ENCODE results near the gene APRT.
"Not testable (repeated sequence)": the region's sequence is repeated elsewhere in the genome, so short reads cannot be mapped to it uniquely, and the experiment has no call there.

The APRT gene

GRCh38 chr16:88806491-88807111, 5.1 kb downstream of the APRT start:
- no peak for DNase-seq

- DNase-seq = no peak
Measured at GRCh38 chr16:88805887-88806393, 5.8 kb downstream of the APRT start.

GRCh38 chr16:88805340-88805715, 6.4 kb downstream of the APRT start:
- no peak for DNase-seq

GRCh38 chr16:88804552-88805339, 7.0 kb downstream of the APRT start:
- peak; percentile 45 to 64 for DNase-seq

- no peak for DNase-seq
Measured at GRCh38 chr16:88804173-88804551, 7.6 kb downstream of the APRT start.

GRCh38 chr16:88803264-88803987, 8.3 kb downstream of the APRT start, which contains the start of gene CDT1:
Gene CDT1, plus strand, starts transcription at chr16:88803789. Its CDS starts 43 bp downstream, at chr16:88803832.
- DNase-seq = peak; percentile 87

- DNase-seq = no peak
Measured at GRCh38 chr16:88800277-88800592, 11.5 kb downstream of the APRT start.

- peak in 1 of 2 donors; percentile 32 for DNase-seq
Measured at GRCh38 chr16:88799569-88800276, 12.0 kb downstream of the APRT start.

- DNase-seq = no peak
Measured at GRCh38 chr16:88798772-88799455, 12.8 kb downstream of the APRT start.

- no peak for DNase-seq
Measured at GRCh38 chr16:88798073-88798472, 13.7 kb downstream of the APRT start.

- DNase-seq = no peak
Measured at GRCh38 chr16:88796278-88796677, 15.4 kb downstream of the APRT start.

GRCh38 chr16:88793251-88793954, 18.3 kb downstream of the APRT start:
- DNase-seq = no peak

- DNase-seq = no peak
Measured at GRCh38 chr16:88792668-88793250, 19.0 kb downstream of the APRT start.

GRCh38 chr16:88792078-88792550, 19.6 kb downstream of the APRT start:
- DNase-seq = no peak

- peak; percentile 63 to 73 for DNase-seq
Measured at GRCh38 chr16:88790312-88791211, 21.2 kb downstream of the APRT start.

GRCh38 chr16:88789594-88789993, 22.1 kb downstream of the APRT start:
- no peak for DNase-seq

- not testable (repeated sequence) for DNase-seq
Measured at GRCh38 chr16:88788749-88789148, 23.0 kb downstream of the APRT start.

GRCh38 chr16:88787579-88788314, 24.0 kb downstream of the APRT start:
- DNase-seq = no peak
